ENCODE data around the gene SIRT7.
A peak's percentile ranks its signal among the peaks of the same experiment; 100 is the strongest.

Gene SIRT7

DNA sequence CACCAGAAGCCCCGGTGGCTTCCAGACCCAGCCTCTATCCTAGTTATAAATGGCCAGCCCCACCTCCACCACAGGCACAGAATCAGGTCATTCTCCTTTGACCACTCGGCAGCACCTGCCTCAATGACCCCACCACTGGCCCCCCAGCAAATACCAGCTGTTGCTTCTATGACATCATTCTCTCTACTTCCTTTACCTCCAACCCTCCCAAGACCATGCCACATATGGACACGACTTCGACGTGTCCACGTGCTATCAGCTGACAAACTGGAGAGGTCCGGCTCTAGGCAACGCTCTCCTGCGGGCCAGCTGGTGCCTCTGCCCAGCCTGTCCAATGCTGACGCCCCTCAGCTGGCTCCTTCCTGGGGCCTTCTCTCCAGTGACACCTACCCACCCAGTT lies 32.5 kb downstream of the SIRT7 start:
- no peak for DNase-seq

- DNase-seq: no peak
Observed at GRCh38 chr17:81884968-81885367, 33.0 kb downstream of the SIRT7 start.

DNA sequence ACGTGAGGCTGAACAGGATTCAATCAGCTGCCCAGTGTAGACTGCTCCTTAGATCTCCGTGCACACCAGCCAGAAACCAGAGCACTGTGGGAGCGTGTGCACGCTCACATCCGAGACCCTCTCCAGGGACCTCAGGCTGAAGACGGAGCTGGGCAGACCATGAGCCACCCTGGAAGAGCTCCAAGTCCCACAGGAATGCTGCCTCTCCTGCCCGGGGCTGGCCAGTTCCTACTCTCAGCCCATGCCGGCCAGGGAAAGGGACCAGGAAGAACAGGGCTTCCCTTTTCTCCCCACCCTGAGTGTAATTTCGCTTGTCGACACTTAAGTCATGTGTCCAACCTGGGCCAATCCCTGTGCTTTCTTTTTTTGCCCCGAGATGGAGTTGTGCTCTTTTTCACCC lies 33.5 kb downstream of the SIRT7 start:
- DNase-seq: no peak

- no peak for DNase-seq
Observed at GRCh38 chr17:81879121-81879520, 38.9 kb downstream of the SIRT7 start.

- no peak for DNase-seq
Observed at GRCh38 chr17:81878294-81878693, 39.7 kb downstream of the SIRT7 start.

GRCh38 chr17:81877569-81877968 lies 40.4 kb downstream of the SIRT7 start:
- DNase-seq: no peak

DNA sequence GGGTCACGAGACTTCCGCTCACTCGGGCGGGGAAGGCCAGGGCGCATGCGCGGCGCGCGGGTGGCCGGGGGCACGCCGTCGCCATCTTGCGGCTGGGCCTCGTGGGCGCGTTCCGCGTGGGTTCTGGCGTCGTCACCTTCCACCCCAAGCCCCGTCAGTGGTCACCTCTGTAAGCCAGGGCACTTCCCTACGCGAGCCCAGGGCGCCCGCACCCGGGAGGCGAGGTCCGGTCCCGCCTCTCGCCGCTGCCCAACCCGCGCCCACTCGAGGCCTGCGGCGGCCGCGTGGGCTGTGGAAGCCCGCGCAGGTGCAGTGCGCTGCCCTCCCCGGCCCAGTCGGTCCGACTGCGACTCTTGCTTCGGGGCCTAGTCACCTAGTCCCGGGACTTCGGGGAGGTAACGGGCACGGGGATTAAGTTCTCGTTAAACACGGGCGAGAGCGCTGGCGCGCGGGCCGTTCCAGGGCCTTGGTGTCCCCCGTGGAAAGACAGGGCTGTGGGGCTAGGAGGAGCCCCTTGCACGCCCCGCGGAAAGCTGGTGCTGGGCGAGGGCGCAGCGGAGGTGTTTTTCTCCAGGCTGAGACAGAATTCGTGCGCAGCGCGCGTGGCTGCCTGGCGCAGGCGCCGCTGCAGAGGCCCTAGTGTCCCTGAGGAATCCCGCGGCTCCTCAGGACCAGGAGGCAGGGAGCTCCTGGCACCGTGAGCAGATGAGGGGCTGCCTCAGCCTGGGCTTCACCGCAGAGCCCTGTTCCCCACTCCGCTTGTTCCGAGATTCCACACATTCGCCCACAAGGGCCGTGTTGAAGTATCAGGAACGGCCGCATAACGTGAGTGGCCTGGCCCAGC lies 46.4 kb downstream of the SIRT7 start:
- peak; percentile 96 for DNase-seq

GRCh38 chr17:81870981-81871386 lies 47.0 kb downstream of the SIRT7 start, which contains the start of gene ARHGDIA:
ARHGDIA (minus strand) TSS chr17:81871337; CDS start chr17:81869930, 1,407 bp downstream.
- DNase-seq: no peak

DNA sequence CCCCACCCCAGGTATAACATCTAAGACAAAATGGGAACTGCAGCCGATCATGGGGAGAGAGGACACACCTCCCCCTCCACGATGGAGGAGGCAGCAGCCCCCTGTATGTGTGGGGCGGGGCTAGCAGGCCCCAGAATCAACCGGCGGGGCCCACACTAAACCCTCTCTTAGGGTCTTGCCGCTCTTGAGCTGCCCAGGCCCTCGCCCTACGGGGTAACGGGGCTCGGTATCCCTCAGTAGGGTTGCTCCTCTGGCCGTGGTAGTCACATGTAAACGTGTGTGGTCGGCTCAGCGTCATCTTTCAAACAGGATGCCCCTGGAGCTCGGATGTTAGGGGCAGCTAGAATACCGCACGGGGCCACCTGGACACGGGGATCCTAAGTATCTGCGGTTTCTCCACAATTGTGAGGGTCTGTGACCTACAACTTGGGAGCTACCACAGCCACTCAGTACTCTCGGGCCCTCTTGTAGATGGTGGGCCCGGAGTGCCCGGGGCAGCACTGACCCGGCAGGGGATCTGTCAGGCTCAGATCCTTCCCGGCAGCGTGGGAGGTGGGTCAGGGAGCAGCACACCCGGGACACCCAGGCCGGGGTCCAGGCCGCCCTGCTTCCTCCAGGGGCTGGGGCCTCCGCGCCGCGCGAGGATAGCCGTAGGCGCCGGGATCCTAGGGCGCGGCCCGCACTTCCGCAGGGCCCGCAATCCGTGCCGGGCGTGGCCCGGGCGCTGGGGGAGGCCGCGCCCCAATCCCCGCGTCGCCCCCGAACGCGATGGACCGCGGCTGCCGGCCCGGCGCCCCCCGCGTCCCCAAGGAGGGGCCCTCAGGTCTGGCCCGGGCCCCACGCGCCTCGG lies 47.6 kb downstream of the SIRT7 start:
- peak; percentile 47 for DNase-seq

DNA sequence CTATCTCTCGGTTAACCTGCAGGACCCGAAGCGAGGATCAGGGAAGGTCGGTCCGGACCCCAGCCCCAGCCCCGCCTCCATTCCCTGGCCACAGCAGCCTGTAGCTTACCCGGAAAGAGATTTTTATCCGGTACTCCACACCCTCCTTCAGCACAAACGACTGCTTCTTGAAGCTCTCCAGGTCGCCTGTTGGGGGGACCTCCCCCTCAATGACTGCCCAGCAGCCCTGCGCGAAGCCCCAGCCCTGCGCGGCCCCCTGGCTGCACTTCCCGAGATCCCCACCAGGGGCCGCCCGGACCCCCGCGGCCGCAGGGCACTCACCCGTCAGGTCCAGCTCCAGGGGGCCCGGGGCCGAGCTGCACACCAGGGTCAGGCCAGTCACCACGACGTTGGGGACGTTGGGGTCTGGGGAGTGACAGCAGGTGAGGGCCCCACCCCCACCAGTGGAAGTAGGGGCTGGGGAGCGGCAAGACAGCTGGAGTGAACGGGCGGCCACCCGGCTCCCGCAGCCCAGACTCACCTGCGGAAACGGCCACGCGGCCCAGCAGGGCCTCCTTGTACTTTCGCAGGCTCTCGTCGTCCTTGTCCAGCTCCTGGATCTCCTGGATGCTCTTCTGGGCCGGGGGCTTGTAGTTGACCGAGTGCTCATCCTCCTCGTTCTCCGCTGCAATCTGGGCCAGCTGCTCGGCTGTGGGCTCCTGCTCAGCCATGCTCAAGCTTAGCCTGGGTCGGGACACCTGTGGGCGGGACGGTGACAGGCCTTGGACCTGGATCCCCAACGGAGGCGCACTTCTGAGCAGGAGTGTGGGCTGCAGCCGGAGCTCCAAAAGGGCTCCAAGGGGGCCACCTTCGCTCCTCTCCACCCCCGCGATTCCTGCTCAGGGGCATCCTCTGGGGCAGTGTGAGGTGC lies 48.5 kb downstream of the SIRT7 start:
- peak; percentile 45 for DNase-seq

GRCh38 chr17:81868674-81869220 lies 49.2 kb downstream of the SIRT7 start:
- no peak for DNase-seq

GRCh38 chr17:81867991-81868673 lies 49.8 kb downstream of the SIRT7 start:
- DNase-seq: no peak

GRCh38 chr17:81867170-81867990 lies 50.6 kb downstream of the SIRT7 start:
- DNase-seq: peak; percentile 34

DNA sequence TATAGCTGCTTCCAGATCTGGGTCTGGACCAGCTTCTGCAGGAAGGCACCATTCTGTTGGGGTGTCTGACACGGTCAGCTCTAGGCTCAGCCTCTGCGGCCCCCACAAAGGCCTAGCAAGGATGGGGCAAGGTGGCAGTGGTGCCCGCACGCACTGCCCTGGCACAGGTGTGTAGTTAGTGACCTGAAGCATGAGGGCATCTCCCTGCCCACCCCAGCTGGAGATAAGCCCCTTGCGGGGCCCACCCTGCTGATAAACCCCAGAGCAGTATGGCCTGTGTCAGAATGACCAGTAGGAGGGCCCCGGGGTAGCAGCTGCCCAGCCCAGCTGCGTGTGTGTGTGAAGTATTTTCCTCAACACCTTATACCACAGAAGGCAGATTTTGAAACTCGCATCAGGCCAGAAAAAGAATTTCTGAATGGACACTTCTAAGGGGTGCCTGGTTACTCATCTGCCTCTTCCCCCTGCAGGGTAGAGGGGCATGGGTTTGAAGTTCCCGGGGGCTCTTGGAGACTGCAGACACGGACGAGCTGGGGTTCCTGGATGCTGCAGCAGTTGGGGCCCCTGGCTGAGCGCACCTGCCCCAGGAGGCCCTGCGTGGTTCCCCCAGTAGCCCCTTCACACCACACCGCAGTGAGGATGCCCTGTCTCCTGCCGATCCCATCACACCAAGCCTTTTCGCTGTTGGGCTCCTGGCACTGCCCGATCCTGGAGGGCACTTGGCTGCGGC lies 51.4 kb downstream of the SIRT7 start:
- no peak for DNase-seq

- DNase-seq: no peak
Observed at GRCh38 chr17:81865733-81866439, 52.1 kb downstream of the SIRT7 start.

DNA sequence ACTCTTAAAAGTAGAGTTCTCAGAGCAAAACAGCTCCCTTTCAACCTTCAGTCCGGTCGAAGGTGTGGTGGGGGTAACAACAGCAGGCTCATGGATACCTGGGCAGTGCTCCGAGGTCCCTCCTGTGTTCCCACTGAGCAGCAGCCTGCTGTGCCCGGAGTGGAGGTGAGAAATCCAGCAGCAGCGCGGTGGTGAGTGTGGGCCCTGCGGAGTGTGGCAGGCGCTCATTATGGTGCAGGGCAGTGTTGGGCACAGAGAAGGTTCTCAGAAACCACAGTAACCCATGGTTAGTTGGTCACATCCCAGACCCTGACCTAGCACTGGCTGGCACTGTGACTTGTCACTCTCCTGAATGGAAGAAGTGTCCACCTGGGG lies 52.6 kb downstream of the SIRT7 start:
- DNase-seq: no peak

DNA sequence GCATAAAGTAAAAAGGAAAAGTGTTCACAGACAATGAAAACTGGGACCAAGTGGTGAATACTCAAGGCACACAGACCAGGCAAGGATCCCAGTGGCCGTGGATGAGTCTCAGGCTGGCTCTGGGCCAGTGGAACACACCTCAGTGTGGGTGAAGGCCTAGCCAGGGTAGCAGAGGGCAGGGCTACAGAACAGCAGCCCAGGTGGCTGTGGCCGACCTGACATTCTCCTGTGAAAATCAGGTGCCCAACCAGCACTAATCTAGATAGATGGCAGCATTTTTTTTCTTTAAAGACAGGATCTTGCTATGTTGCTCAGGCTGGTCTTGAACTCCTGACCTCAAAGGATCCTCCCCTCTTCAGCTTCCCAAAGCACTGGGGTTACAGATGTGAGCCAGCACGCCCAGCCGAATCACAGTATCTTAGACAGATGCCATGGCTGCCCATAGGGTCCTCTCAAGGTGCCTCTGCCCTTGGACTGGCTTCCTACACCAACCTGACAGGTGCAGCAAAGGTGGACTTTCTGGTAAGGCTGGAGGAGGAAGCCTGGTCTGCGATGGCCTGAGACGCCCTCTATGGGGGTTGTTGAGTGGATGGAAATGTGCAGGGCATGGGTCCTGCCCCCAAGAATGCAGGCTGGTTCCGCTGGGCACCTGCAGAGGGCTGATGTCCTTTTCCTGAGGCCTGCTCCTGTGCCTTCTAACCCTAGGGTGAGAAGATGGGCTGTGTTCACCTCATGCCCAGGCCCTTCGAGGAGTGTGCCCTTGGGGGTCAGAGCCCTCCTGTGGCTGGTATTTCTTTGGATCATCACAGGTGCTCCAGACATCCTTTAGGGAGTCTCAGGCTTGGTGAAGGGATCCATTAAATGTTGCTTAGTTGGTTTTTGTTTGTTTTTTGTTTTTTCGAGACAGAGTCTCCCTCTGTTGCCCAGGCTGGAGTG lies 53.9 kb downstream of the SIRT7 start:
- DNase-seq: no peak

DNA sequence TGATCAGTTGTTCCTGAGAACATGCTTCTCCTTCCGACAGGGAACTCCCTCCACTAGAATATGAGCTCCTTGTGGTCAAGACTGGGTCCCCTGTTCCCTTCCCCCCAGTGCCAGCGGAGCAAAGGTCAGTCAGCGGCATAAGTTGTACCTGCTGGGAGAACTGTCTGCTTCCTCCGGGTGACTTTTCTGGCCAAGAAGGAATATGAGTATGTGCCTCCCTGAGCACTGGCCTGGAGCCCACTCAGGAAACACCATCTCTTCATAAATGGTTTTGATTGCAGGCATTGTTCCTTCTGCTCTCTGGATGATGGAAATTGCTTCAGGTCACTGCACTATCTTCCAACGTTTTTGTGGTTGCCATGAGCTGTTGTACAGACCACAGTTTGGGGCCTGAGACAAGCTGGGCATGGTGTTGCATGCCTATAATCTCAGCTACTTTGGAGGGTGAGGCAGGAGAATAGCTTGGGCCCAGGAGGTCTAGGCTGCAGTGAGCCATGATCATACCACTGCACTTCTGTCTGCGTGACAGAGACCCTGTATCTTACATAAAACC lies 54.8 kb downstream of the SIRT7 start:
- DNase-seq: no peak

All from CD4-positive, alpha-beta T cell treated with Interleukin-6 for 4 hours (primary cell).